Erythroblast (primary cell): ENCODE measurements around the gene MYH16.

ENCODE experiments used
- DNase-seq, 2 experiments: peaks; one replicate each; lab custom pipeline; 2025; lab: John Stamatoyannopoulos, UW
- GATA1 ChIP-seq: IDR thresholded peaks from 2 replicates; pipeline ENCODE4 v1.6.1; 2011; ENCODE audit warnings: low read depth, mild to moderate bottlenecking, control low read depth, low read length, moderate library complexity
- POLR2A ChIP-seq: IDR thresholded peaks from 2 replicates; pipeline ENCODE4 v1.6.1; 2011; ENCODE audit warnings: mild to moderate bottlenecking, low read length

Gene MYH16

GRCh38 chr7:99248391-99249095, 24.1 kb upstream of the MYH16 start:
- no peak for TF ChIP-seq POLR2A
- no peak for TF ChIP-seq GATA1
- DNase-seq, result no peak

DNA sequence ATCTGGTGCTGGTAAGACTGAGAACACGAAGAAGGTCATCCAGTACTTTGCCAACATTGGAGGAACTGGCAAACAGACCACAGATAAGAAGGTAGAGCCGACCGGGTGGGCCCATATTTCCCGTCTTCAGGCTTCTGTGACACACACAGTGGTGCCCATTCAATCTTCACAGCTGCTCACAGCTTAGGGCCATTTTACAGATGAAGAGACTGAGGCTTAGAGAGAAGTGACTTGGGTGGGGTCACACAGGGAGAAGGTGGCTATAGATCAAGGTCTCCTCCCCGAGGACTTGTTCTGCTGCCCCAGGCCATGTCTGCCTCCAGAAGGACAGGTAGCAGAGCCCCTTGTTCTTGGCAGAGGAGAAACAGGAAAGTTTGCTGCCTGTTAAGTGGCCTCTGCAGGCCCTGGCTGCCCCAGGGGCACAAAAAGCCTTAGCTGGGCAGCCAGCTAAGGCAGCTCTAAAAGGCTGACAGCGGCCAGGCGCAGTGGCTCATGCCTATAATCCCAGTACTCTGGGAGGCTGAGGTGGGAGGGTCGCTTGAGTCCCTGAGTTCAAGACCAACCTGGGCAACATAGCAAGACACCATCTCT, 22.6 kb upstream of the MYH16 start:
- TF ChIP-seq POLR2A (no peak), GATA1 (no peak)
- no peak for DNase-seq

GRCh38 chr7:99252166-99252895, 20.3 kb upstream of the MYH16 start:
- DNase-seq, result no peak
- no peak for TF ChIP-seq POLR2A
- no peak for TF ChIP-seq GATA1

- no peak for DNase-seq
- TF ChIP-seq POLR2A, result no peak
- no peak for TF ChIP-seq GATA1
Observed at GRCh38 chr7:99253369-99253768, 19.3 kb upstream of the MYH16 start.

DNA sequence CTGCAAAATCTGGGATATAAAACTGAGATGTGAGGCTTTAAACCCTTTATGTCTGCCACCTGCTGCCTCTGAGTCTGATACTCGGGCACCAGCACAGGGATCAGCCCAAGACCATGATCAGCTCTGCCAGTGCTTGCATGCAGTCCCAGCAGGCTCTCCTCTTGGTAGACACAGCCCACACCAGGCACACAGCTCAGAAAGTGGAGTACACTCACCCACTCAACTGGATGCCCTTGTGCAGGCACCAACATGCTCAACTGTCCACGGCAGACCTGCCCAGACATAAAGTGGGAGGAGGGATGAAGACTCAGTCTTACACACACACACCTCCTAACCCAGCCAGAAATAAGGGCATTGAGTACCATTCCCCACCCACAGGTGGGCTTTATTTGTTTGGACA, 18.2 kb upstream of the MYH16 start:
- no peak for DNase-seq
- no peak for TF ChIP-seq POLR2A

DNA sequence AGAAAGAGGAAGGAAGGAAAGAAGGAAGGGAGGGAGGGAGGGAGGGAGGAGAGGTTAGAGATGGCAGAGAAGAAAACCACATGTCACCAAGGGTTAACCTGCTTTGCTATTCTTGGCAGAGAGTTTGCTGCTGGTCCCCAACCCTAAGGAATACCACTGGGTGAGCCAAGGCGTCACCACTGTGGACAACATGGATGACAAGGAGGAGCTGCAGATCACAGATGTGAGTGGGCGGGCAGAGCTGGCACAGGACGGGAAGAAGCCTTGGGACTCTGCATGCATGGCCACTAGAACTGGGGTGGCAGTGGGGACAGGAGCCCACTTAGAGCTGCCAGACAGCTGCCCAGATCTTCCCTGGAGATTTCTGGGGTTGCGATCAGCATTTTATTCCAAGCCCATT, 17.2 kb upstream of the MYH16 start:
- no peak for DNase-seq
- TF ChIP-seq GATA1 (no peak), POLR2A (no peak)

DNA sequence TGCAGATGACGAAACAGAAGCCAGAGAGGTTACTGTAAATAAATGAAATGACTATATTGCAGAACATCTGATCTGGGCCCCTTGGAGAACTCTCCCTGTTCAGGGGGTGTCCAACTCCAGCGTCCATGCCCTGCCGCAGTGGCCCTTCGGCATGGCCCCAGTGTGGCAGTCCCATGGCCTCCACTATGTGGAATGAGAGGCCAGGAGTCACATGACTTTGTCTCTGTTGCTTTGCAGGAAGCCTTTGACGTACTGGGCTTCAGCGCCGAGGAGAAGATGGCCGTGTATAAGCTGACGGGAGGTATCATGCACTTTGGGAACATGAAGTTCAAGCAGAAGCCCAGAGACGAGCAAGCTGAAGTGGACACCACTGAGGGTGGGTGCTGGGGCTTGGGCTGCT, 15.6 kb upstream of the MYH16 start:
- TF ChIP-seq GATA1 (no peak), POLR2A (no peak)
- no peak for DNase-seq

GRCh38 chr7:99257675-99258074, 15.0 kb upstream of the MYH16 start:
- no peak for TF ChIP-seq POLR2A
- TF ChIP-seq GATA1, result no peak
- DNase-seq, result no peak

GRCh38 chr7:99258501-99258900, 14.1 kb upstream of the MYH16 start:
- DNase-seq, result no peak
- no peak for TF ChIP-seq POLR2A
- TF ChIP-seq GATA1, result no peak

DNA sequence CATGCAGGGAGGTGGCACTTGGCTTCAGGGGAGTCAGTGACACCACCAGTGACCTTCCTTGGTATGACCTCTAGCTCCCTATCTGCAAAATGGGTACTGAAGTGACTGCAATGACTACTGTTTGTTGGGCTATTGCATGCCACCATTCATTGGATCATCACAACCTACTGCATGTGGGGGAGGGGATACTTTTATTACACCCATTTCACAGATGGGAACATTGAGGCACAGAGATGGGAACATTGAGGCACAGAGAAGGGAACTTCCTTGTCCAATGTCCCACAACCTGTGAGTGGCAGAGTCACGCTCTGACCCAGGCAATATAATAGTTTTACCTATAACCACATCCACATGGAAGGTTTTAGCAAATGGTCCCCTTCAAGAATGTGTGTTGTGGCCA, 12.2 kb upstream of the MYH16 start:
- DNase-seq, result no peak

DNA sequence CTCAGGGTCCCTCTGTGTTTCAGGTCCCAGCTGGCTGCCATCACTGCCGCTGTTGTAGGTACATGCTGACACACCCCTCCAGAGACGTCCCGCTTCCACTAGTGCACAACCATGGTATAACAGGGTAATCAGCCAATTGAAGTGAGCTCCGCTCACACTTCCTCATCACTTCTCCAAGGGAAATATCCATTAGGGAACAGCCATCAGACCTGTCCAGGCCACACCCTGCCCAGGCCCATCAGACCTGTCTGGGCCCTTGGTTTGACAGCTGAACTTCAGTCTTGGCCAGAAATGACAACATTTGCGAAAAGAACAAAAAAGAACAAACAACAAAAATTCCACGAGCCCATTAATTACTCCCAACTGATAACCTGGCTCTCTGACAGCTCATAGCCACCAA, 11.0 kb upstream of the MYH16 start:
- DNase-seq, result no peak
- TF ChIP-seq POLR2A (no peak), GATA1 (no peak)

More for the DNA sequence above, 12.2 kb upstream of the MYH16 start:
- no peak for TF ChIP-seq GATA1
- no peak for TF ChIP-seq POLR2A

DNA sequence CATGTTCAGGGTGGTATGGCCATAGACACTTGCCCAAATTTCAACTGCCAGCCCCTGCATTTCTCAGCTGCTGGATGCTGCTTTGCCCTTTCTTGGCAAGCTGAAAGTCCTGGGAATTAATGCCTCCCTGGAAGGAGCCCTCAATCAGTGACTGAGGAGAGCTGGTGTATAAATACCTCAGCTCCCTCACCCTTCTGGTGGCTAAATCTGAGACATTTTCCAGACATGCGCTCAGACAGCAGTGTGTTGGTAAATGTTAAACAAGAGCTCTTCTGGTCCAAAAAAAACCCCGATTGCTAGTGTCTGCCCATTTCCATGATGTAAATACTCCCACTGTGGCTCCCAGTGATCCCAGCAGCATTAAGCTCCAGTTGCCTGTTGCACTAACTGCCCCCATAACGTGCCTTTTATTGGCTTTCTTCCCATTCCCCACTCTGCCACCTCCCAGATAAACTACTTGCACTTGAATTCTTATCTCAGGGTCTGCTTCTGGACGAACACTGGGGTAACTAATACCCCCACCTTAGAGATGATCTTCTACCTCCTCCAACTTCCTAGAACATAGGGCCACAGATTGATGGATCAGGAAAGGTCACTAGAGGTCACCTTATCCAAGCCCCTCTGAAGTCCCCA, 6.7 kb upstream of the MYH16 start:
- TF ChIP-seq POLR2A (no peak), GATA1 (no peak)
- peak; percentile 6 to 45 for DNase-seq

DNA sequence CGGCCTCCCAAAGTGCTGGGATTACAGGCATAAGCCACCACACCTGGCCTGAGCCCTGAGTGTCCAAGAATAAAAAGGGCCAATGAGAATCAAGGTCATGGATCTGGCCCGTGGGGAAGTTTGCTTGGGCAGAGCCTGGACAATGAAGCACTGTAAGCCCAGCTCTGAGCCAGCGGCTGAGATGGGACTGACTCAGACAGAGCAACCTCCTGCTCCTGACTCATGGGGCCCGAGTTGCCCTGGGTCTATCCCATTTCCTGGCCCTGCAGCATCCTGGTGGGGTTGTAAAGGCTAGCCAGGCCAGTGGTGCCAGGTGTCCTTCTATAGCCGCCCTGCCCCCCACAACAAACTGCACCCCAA, 5.2 kb upstream of the MYH16 start:
- no peak for DNase-seq
- TF ChIP-seq POLR2A (no peak), GATA1 (no peak)
